Kidney epithelial cell (primary cell): ENCODE results near the gene TFF3. TPM values are rescaled to one million over a fixed set of nuclear protein-coding genes. Genes with fewer than 3 reads are reported as not detected.

Source experiments
- DNase-seq: peaks from one replicate; pipeline ENCODE4 v3.0.0-alpha.2; 2010; ENCODE audit warnings: low read depth
- H3K27me3 ChIP-seq: 2 replicates; pipeline ENCODE4 v1.6.0; 2011; ENCODE audit warnings: low read length; ENCODE audit not compliant: control insufficient read depth, insufficient read depth
- H3K36me3 ChIP-seq: 2 replicates; pipeline ENCODE4 v1.5.1; 2011; ENCODE audit warnings: low read length; ENCODE audit not compliant: control insufficient read depth, insufficient read depth
- H3K4me3 ChIP-seq: 2 replicates; pipeline ENCODE4 v1.5.1; 2011; ENCODE audit warnings: low read depth, mild to moderate bottlenecking, control low read depth, low read length
- CTCF ChIP-seq: IDR thresholded peaks from 2 replicates; pipeline ENCODE4 v1.5.1; 2011; ENCODE audit warnings: mild to moderate bottlenecking, moderate library complexity, low read length, control low read depth, inconsistent platforms; ENCODE audit not compliant: insufficient read depth, poor library complexity, severe bottlenecking
- total RNA-seq: library from RNA; depleted of rRNA; stranded (reverse); fragments of >200 nt; gene quantifications from 2 replicates; pipeline ENCODE4 v1.2.3, GENCODE V29; 2015

TFF3 gene
- total RNA-seq, 1 donor from 2014 or later: 0.17 TPM

DNA sequence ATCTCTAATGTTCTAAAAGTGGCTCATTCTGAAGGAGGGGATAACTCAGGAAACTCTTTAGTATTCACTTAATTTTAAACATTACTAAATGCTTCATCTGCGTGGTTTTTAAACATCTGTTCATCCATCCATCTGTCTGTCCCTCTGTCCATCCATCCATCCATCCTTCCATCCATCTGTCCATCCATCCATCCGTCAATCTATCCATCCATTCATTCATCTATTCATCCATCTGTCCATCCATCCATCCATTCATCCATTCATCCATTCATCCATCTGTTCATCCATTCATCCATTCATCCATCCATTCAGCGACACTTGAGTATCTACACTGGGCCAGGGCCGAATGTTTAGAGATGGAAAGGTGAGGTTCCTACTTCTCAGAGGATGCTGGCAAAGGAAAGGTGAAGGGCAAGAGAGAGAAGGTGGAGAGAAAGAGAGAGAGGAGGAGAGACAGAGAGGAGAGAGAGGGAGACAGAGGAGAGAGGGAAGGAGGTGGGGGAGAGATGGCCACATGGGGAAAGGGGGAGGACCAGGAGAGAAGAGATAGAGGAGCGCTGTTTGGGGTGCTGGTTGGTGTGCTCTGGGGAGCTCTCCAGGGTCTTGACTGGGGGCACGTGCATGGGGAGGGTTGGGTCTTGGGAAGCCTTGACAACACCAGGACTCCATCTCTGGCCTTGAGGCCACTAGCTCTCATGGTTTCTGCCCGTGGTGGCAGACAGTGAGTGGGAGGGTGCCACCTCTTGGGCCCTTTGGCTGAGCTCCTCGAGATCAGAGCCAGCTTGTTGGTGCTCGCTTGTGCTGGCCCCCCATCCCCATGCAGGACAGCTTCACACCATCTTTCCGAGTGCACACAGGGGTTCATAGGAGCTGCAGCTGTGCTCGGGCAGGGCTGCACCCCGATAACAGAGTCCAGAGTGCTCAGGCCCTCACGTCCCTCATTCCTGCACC lies 50.7 kb downstream of the TFF3 start:
- Histone ChIP-seq H3K4me3 (no peak overlapping the region), H3K36me3 (no peaks in the 10 kb centered on the region), H3K27me3 (peaks cover 14% of the 10 kb centered on the region)
- no peak for TF ChIP-seq CTCF
- DNase-seq: no peak

DNA sequence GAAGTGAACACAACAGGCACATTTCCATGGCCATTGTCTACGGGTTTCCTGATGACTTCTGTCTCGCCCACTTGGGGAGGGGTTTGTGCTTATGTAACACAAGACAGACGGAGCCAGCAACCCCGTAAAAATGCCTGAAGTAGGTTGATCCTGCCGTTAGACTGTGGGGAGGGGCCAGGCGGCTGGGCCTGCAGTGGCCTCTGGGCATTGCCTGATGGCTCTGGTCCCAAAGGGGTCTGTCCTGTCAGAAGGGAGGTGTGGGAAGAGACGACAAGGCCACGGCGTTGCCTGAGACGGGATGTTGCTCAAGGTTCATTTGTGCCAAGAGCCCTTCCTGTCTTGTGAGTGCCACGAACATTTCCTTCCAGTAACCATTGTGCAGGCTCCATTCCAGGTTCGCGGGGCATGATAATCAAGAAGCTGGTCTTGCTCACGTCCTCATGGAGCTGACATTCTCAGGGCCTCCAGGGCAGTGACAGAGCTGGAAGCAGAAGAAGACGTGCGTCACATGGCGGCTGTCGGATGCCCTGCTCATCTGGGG lies 51.5 kb downstream of the TFF3 start:
- DNase-seq: no peak
- no peaks in the 10 kb centered on the region for H3K36me3 ChIP-seq
- H3K4me3 ChIP-seq: no peak overlapping the region
- H3K27me3 ChIP-seq: peaks cover 14% of the 10 kb centered on the region
- no peak for TF ChIP-seq CTCF

GRCh38 chr21:42262831-42263231 lies 52.4 kb downstream of the TFF3 start:
- DNase-seq: no peak
- H3K27me3 ChIP-seq: peaks cover 14% of the 10 kb centered on the region
- H3K4me3 ChIP-seq: no peak overlapping the region
- TF ChIP-seq CTCF: no peak
- H3K36me3 ChIP-seq: no peaks in the 10 kb centered on the region

DNA sequence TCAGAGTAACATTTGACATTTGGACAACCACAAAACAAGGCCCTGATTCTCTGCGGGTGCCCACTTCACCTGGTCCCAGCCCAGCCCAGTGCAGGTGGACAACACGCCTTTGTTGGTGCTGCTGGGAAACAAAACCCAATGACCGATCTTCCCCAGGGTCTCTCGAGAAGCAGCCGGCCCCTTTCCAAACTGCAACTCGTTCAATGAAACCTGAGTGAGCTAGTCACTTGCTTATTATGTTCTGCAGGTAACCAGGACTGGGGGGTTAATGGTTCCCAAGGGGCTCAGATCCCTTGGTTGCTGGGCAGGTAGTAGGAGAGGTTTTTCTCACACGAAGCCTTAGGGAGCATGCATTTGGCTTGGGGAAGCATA lies 53.4 kb downstream of the TFF3 start:
- TF ChIP-seq CTCF: no peak
- H3K27me3 ChIP-seq: peaks cover 14% of the 10 kb centered on the region
- no peak for DNase-seq
- H3K36me3 ChIP-seq: no peaks in the 10 kb centered on the region
- H3K4me3 ChIP-seq: no peak overlapping the region

Other genes with a start within 250 kb of the TFF3 start
- not detected in 2 replicates for gene UMODL1, start 244.1 kb downstream of the TFF3 start, total RNA-seq
- 3.6 and 5.4 TPM in 2 replicates for gene ABCG1, start 96.3 kb downstream of the TFF3 start, total RNA-seq
- gene TFF2, start 35.6 kb upstream of the TFF3 start, total RNA-seq: not detected in 2 replicates
- gene TFF1, start 51.1 kb upstream of the TFF3 start, total RNA-seq: not detected in 2 replicates
- gene TMPRSS3, start 80.6 kb upstream of the TFF3 start, total RNA-seq: 3.8 and 4.1 TPM in 2 replicates
- gene UBASH3A, start 88.5 kb upstream of the TFF3 start, total RNA-seq: not detected in 2 replicates
- 0.29 and 1.6 TPM in 2 replicates for gene RSPH1, start 180.8 kb upstream of the TFF3 start, total RNA-seq
- 29.3 and 34.2 TPM in 2 replicates for gene SLC37A1, start 198.4 kb upstream of the TFF3 start, total RNA-seq